A673 (cell line): ENCODE results near the gene GBGT1.
"Not testable (repeated sequence)": the region's sequence is repeated elsewhere in the genome, so short reads cannot be mapped to it uniquely, and the experiment has no call there.

Experiments
- CTCF ChIP-seq: fragments of 300-800, 200-600 bp; sonication (generic); conservative IDR thresholded peaks from 2 replicates; pipeline ENCODE4 v1.5.1; 2017; ENCODE audit warnings: low read depth, mild to moderate bottlenecking, antibody characterized with exemption, low read length, moderate library complexity, mixed read lengths
- EZH2 ChIP-seq: fragments of 200-600 bp; sonication (generic); IDR thresholded peaks from 2 replicates; pipeline ENCODE4 v1.6.1; 2017; ENCODE audit warnings: borderline replicate concordance, low read depth, mild to moderate bottlenecking, mixed read lengths, antibody characterized with exemption, low read length; ENCODE audit not compliant: poor library complexity, severe bottlenecking

DNA sequence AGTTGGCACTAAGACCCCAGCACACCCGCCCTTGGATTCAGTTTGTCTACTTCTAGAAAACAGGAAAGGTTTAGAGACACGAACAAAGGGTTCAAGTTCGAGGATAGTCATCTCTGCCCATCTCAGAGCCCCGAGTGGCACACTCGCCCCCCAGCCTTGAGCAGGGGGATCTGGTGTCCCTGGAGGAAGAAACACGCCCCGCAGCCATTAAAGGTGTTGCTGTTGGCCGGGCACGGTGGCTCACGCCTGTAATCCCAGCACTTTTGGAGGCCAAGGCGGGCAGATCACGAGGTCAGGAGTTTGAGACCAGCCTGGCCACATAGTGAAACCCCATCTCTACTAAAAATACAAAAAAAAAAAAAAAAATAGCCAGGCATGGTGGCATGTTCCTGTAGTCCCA, 6.0 kb upstream of the GBGT1 start:
- TF ChIP-seq EZH2, CTCF: not testable (repeated sequence)
